HT-29 (cell line): Measurements from ENCODE around the gene RELN. TPM values are rescaled to one million over a fixed set of nuclear protein-coding genes. Genes with fewer than 3 reads are reported as not detected.
"Not testable (repeated sequence)": the region's sequence is repeated elsewhere in the genome, so short reads cannot be mapped to it uniquely, and the experiment has no call there.

Experiments used
- DNase-seq: peaks from one replicate; pipeline ENCODE4 v3.0.0-alpha.2; 2015; ENCODE audit warnings: low spot score
- total RNA-seq: library from RNA; depleted of rRNA; stranded (reverse); fragments of >200 nt; shearing (Covaris generic); gene quantifications from 2 replicates; pipeline ENCODE4 v1.2.3, GENCODE V29; 2014

RELN gene
- total RNA-seq, 1 experiment from 2014 or later = not detected

GRCh38 chr7:103854611-103855010 lies 134.8 kb downstream of the RELN start:
- no peak for DNase-seq

- DNase-seq = no peak
Observed at GRCh38 chr7:103851357-103851756, 138.1 kb downstream of the RELN start.

- DNase-seq = no peak
Observed at GRCh38 chr7:103843689-103844480, 145.6 kb downstream of the RELN start.

- DNase-seq = no peak
Observed at GRCh38 chr7:103833401-103833800, 156.1 kb downstream of the RELN start.

GRCh38 chr7:103832438-103832837 lies 157.0 kb downstream of the RELN start:
- DNase-seq = no peak

- no peak for DNase-seq
Observed at GRCh38 chr7:103824251-103824650, 165.2 kb downstream of the RELN start.

GRCh38 chr7:103823084-103823483 lies 166.4 kb downstream of the RELN start:
- no peak for DNase-seq

- no peak for DNase-seq
Observed at GRCh38 chr7:103821092-103821491, 168.4 kb downstream of the RELN start.

GRCh38 chr7:103815972-103816371 lies 173.5 kb downstream of the RELN start:
- not testable (repeated sequence) for DNase-seq

- DNase-seq = no peak
Observed at GRCh38 chr7:103813970-103814369, 175.5 kb downstream of the RELN start.

GRCh38 chr7:103811997-103812396 lies 177.5 kb downstream of the RELN start:
- peak; percentile 12 for DNase-seq

- no peak for DNase-seq
Observed at GRCh38 chr7:103811290-103811689, 178.2 kb downstream of the RELN start.

GRCh38 chr7:103810112-103810744 lies 179.2 kb downstream of the RELN start:
- DNase-seq = no peak

- DNase-seq = no peak
Observed at GRCh38 chr7:103809229-103809994, 180.0 kb downstream of the RELN start.

- DNase-seq = no peak
Observed at GRCh38 chr7:103805346-103805745, 184.1 kb downstream of the RELN start.

GRCh38 chr7:103803631-103804030 lies 185.8 kb downstream of the RELN start:
- no peak for DNase-seq

GRCh38 chr7:103799298-103799697 lies 190.2 kb downstream of the RELN start:
- no peak for DNase-seq

GRCh38 chr7:103797647-103798307 lies 191.7 kb downstream of the RELN start:
- DNase-seq = no peak

GRCh38 chr7:103796327-103796962 lies 193.0 kb downstream of the RELN start:
- DNase-seq = no peak

GRCh38 chr7:103795787-103796186 lies 193.7 kb downstream of the RELN start:
- no peak for DNase-seq

- DNase-seq = no peak
Observed at GRCh38 chr7:103795107-103795506, 194.4 kb downstream of the RELN start.
